Measurements from ENCODE around the gene HECTD2.
"Not testable (repeated sequence)": the region's sequence is repeated elsewhere in the genome, so short reads cannot be mapped to it uniquely, and the experiment has no call there.

HECTD2 gene, protein sequence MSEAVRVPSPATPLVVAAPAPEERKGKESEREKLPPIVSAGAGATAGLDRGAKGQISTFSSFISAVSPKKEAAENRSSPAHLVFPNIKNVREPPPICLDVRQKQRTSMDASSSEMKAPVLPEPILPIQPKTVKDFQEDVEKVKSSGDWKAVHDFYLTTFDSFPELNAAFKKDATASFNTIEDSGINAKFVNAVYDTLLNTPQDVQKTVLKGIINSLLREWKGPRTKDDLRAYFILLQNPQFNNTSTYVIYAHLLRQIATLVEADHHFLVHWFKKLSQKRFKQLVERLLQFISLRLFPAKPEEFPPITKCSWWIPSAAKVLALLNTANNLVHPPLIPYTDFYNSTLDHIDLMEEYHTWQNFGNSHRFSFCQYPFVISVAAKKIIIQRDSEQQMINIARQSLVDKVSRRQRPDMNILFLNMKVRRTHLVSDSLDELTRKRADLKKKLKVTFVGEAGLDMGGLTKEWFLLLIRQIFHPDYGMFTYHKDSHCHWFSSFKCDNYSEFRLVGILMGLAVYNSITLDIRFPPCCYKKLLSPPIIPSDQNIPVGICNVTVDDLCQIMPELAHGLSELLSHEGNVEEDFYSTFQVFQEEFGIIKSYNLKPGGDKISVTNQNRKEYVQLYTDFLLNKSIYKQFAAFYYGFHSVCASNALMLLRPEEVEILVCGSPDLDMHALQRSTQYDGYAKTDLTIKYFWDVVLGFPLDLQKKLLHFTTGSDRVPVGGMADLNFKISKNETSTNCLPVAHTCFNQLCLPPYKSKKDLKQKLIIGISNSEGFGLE

DNA sequence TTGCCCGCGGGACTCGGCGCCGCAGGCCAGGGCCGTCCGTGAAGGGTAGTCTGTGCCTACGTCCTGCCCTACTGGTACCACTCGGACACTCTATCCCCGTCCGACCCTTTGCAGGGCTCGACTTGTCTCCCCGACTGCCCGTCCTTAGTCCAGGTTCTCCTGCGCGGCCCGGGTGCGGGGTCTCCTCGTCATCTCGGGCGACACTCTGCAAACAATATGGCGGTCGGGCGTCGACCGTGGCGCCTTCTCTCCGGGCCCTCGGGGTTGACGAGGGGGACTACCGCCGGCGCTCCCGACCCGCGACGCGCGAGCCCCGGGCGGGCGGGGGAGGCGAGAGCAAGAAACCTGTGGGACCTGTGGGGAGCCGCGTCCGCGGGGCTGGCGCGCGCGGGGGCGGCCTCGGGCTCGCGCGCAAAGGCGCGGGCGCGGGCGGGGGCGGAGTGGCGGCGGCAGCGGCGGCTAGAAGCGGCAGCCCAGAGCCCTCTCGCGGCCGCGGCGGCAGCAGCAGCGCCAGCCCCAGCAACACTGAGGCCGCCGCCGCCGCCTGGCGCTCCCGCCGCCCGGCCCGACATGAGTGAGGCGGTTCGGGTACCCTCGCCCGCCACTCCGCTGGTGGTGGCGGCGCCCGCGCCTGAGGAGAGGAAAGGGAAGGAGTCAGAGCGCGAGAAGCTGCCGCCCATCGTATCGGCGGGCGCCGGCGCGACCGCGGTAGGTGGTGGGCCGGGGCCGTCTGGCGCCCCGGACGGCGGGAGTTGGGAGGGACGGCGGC is at the start of gene HECTD2:
Gene HECTD2 (plus strand): TSS at position 476 of the 769 bp plus-strand sequence. CDS start 95 bp downstream, at position 571.
- DNase-seq (ENCODE audit: extremely low spot score), result peak; percentile 74
- ChIA-PET CTCF (no interaction called here), POLR2A (interaction anchor here (1.0 to 1.4 kb wide), 2 partner anchors 10 to 13 kb away, joined by 3 to 4 read pairs; no protein-coding TSS in a partner anchor)
- TF ChIP-seq NFRKB (IDR thresholded peaks at IDR 0.05) (peak; percentile 56; the same call in 1 of the 2 replicates), FOXA1 (IDR thresholded peaks at IDR 0.05) (no peak), HDGF (IDR thresholded peaks at IDR 0.05; ENCODE audit: borderline replicate concordance) (no peak), ELF4 (IDR thresholded peaks at IDR 0.05) (no peak), CTBP1 (IDR thresholded peaks at IDR 0.05; ENCODE audit: borderline replicate concordance) (no peak), FOXM1 (IDR thresholded peaks at IDR 0.05; ENCODE audit: borderline replicate concordance) (no peak), ARNT (IDR thresholded peaks at IDR 0.05) (no peak; the same call in 1 of the 2 replicates), L3MBTL2 (conservative IDR thresholded peaks at IDR 0.05) (peak; percentile 58), FOXK2 (IDR thresholded peaks at IDR 0.05) (no peak), BHLHE40 (IDR thresholded peaks at IDR 0.05; ENCODE audit: borderline replicate concordance) (no peak), ZNF384 (IDR thresholded peaks at IDR 0.05) (no peak), SUZ12 (IDR thresholded peaks at IDR 0.05) (no peak), LEF1 (IDR thresholded peaks at IDR 0.05; ENCODE audit: borderline replicate concordance) (no peak)

DNA sequence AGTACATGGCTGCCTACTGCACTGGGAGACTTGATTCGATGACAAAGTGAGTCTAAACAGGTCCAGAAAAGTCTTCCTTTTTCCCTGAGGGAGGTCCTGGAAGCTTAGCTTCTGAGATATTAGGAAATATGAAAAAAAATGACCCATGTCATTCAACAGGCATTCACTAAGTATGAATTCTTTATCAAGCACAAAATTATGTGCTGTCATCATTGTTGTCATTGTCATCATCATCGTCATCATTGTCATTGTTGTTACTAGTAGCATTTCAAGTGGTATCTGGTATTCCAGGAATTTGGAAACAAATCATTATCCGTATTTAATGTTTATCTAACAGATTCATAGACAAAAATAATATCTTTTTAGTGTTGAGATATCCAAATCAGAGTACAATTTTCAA is 49.7 kb upstream of the HECTD2 start:
- POLR2A ChIA-PET, result no interaction called here
- no peak for DNase-seq (ENCODE audit: extremely low spot score)
- CTCF ChIA-PET, result interaction anchor here (0.5 kb wide), 1 partner anchor 229 kb away, joined by 8 read pairs; no protein-coding TSS in a partner anchor
- TF ChIP-seq CTBP1 (IDR thresholded peaks at IDR 0.05; ENCODE audit: borderline replicate concordance), result no peak
- TF ChIP-seq FOXA1 (IDR thresholded peaks at IDR 0.05), result no peak
- TF ChIP-seq ZNF384 (IDR thresholded peaks at IDR 0.05), result no peak
- no peak for TF ChIP-seq BHLHE40 (IDR thresholded peaks at IDR 0.05; ENCODE audit: borderline replicate concordance)
- no peak for TF ChIP-seq HDGF (IDR thresholded peaks at IDR 0.05; ENCODE audit: borderline replicate concordance)
- TF ChIP-seq ARNT (IDR thresholded peaks at IDR 0.05), result no peak
- no peak for TF ChIP-seq SUZ12 (IDR thresholded peaks at IDR 0.05)
- no peak for TF ChIP-seq NFRKB (IDR thresholded peaks at IDR 0.05)
- TF ChIP-seq FOXM1 (IDR thresholded peaks at IDR 0.05; ENCODE audit: borderline replicate concordance), result no peak
- no peak for TF ChIP-seq ELF4 (IDR thresholded peaks at IDR 0.05)
- no peak for TF ChIP-seq SP1 (IDR thresholded peaks at IDR 0.05)
- TF ChIP-seq L3MBTL2 (conservative IDR thresholded peaks at IDR 0.05), result no peak
- no peak for TF ChIP-seq TARDBP (IDR thresholded peaks at IDR 0.05)
- no peak for TF ChIP-seq LEF1 (IDR thresholded peaks at IDR 0.05; ENCODE audit: borderline replicate concordance)
- TF ChIP-seq, protein P1, sequence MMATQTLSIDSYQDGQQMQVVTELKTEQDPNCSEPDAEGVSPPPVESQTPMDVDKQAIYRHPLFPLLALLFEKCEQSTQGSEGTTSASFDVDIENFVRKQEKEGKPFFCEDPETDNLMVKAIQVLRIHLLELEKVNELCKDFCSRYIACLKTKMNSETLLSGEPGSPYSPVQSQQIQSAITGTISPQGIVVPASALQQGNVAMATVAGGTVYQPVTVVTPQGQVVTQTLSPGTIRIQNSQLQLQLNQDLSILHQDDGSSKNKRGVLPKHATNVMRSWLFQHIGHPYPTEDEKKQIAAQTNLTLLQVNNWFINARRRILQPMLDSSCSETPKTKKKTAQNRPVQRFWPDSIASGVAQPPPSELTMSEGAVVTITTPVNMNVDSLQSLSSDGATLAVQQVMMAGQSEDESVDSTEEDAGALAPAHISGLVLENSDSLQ (IDR thresholded peaks at IDR 0.05), result no peak
- TF ChIP-seq FOXK2 (IDR thresholded peaks at IDR 0.05), result no peak

DNA sequence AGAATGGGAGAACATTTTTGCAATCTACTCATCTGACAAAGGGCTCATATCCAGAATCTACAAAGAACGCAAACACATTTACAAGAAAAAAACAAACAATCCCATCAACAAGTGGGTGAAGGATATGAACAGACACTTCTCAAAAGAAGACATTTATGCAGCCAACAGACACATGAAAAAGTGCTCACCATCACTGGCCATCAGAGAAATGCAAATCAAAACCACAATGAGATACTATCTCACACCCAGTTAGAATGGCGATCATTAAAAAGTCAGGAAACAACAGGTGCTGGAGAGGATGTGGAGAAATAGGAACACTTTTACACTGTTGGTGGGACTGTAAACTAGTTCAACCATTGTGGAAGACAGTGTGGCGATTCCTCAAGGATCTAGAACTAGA is 44.6 kb upstream of the HECTD2 start:
- DNase-seq (ENCODE audit: extremely low spot score); CTCF ChIA-PET; POLR2A ChIA-PET: not testable (repeated sequence)

DNA sequence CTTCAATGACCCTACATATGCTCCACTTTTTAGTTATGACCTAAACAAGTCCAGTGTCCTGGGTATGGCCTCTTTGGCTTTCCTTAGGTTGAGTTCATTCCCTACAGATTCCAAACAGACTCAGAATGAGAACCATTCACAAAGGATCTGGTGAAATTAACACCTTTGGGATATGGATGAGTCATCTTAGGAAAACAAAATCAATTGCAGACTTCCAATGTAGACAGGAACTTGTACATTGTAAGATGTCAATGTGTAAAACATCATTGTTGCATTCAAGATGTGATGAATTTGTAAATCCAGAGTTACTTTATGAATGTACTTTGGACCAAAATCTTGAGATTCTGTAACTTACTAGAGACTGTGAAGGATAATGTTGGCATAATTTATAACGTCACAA is 43.4 kb upstream of the HECTD2 start:
- no peak for DNase-seq (ENCODE audit: extremely low spot score)
- ChIA-PET POLR2A (no interaction called here), CTCF (no interaction called here)
- TF ChIP-seq SUZ12 (IDR thresholded peaks at IDR 0.05), result no peak
- no peak for TF ChIP-seq FOXA1 (IDR thresholded peaks at IDR 0.05)
- no peak for TF ChIP-seq ELF4 (IDR thresholded peaks at IDR 0.05)
- TF ChIP-seq NFRKB (IDR thresholded peaks at IDR 0.05), result no peak
- TF ChIP-seq, protein P1 (IDR thresholded peaks at IDR 0.05), result no peak
- no peak for TF ChIP-seq TARDBP (IDR thresholded peaks at IDR 0.05)
- no peak for TF ChIP-seq SP1 (IDR thresholded peaks at IDR 0.05)
- no peak for TF ChIP-seq FOXK2 (IDR thresholded peaks at IDR 0.05)
- no peak for TF ChIP-seq ZNF384 (IDR thresholded peaks at IDR 0.05)
- no peak for TF ChIP-seq FOXM1 (IDR thresholded peaks at IDR 0.05; ENCODE audit: borderline replicate concordance)
- no peak for TF ChIP-seq BHLHE40 (IDR thresholded peaks at IDR 0.05; ENCODE audit: borderline replicate concordance)

DNA sequence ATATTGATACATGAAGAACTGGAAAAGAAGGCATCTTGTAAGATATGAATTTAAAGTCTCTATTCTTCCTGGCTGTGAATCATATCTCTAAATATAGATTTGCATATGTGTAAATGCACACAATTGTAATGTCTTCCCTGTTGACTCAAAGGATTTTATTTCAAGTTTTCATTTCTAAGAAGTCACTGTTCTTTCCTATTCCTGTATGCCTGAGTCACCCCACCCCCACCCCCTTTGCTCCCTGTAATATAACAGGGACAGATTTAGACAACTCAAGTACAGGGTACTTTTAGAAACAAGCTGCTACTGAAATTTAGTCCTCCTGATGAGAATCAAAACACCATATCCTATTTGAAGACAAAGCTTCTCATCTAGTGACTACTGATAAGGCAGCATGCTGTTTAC is 43.0 kb upstream of the HECTD2 start:
- no peak for DNase-seq (ENCODE audit: extremely low spot score)
- ChIA-PET POLR2A (no interaction called here), CTCF (no interaction called here)
- TF ChIP-seq L3MBTL2 (conservative IDR thresholded peaks at IDR 0.05), result no peak
- TF ChIP-seq BHLHE40 (IDR thresholded peaks at IDR 0.05; ENCODE audit: borderline replicate concordance), result no peak
- TF ChIP-seq FOXA1 (IDR thresholded peaks at IDR 0.05), result no peak
- TF ChIP-seq CTBP1 (IDR thresholded peaks at IDR 0.05; ENCODE audit: borderline replicate concordance), result no peak
- no peak for TF ChIP-seq ELF4 (IDR thresholded peaks at IDR 0.05)
- no peak for TF ChIP-seq FOXK2 (IDR thresholded peaks at IDR 0.05)
- no peak for TF ChIP-seq TARDBP (IDR thresholded peaks at IDR 0.05)
- TF ChIP-seq FOXM1 (IDR thresholded peaks at IDR 0.05; ENCODE audit: borderline replicate concordance), result no peak
- no peak for TF ChIP-seq HDGF (IDR thresholded peaks at IDR 0.05; ENCODE audit: borderline replicate concordance)

DNA sequence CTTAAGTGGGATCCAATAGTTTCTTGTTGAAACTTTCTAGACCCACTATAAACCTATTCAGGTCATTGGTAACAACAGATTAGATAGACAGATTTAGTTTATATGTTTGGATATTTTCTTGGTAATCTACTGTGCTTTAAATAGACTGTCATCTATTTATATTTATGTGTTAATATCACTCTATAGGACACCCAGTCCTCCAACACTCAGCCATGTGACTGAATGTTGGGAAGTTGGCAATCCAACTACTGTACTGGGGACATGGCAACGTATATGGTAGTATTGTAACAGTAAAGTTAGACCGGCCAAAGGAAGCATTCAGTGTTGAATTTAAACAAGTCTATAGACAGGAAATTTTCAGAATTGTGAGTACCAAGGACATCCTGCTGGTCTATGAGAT is 42.6 kb upstream of the HECTD2 start:
- no peak for DNase-seq (ENCODE audit: extremely low spot score)
- TF ChIP-seq HDGF (IDR thresholded peaks at IDR 0.05; ENCODE audit: borderline replicate concordance) (no peak), SUZ12 (IDR thresholded peaks at IDR 0.05) (no peak), ZNF384 (IDR thresholded peaks at IDR 0.05) (no peak), LEF1 (IDR thresholded peaks at IDR 0.05; ENCODE audit: borderline replicate concordance) (no peak), L3MBTL2 (conservative IDR thresholded peaks at IDR 0.05) (no peak), ELF4 (IDR thresholded peaks at IDR 0.05) (no peak), FOXA1 (IDR thresholded peaks at IDR 0.05) (no peak), SP1 (IDR thresholded peaks at IDR 0.05) (no peak), CTBP1 (IDR thresholded peaks at IDR 0.05; ENCODE audit: borderline replicate concordance) (no peak), TARDBP (IDR thresholded peaks at IDR 0.05) (no peak), ARNT (IDR thresholded peaks at IDR 0.05) (no peak), FOXM1 (IDR thresholded peaks at IDR 0.05; ENCODE audit: borderline replicate concordance) (no peak), FOXK2 (IDR thresholded peaks at IDR 0.05) (no peak), BHLHE40 (IDR thresholded peaks at IDR 0.05; ENCODE audit: borderline replicate concordance) (no peak), NFRKB (IDR thresholded peaks at IDR 0.05) (no peak)
- TF ChIP-seq, protein P1 (IDR thresholded peaks at IDR 0.05), result no peak
- ChIA-PET CTCF (no interaction called here), POLR2A (no interaction called here)

DNA sequence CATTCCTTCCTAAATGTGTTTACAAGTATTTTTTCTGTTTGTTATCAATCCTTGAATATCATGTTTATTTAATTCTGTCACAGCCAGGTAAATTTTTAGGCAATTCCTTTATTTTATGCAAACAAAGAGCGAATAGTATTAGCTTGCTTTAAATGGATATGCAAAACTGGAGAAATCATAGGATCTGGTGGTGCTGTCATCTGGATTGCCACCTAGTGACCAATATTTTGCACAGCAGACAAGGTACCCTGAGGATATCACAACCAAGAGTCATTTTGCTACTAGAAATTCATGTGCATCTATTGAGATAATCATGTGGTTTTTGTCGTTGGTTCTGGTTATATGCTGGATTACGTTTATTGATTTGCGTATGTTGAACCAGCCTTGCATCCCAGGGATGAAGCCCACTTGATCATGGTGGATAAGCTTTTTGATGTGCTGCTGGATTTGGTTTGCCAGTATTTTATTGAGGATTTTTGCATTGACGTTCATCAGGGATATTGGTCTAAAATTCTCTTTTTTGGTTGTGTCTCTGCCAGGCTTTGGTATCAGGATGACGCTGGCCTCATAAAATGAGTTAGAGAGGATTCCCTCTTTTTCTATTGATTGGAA is 40.1 kb upstream of the HECTD2 start:
- DNase-seq (ENCODE audit: extremely low spot score), result peak; percentile 40
- POLR2A ChIA-PET, result not testable (repeated sequence)
- CTCF ChIA-PET, result interaction anchor here (1.5 kb wide), 1 partner anchor 71 kb away, joined by 6 read pairs; no protein-coding TSS in a partner anchor
